Measurements from ENCODE around the gene TNFSF4. TPM values are rescaled to one million over a fixed set of nuclear protein-coding genes. Genes with fewer than 3 reads are reported as not detected.

Gene TNFSF4
- total and polyA plus RNA-seq, 2 of the 4 experiments (the other 2 are of a cell fraction) = 13.4 to 19.7 TPM

DNA sequence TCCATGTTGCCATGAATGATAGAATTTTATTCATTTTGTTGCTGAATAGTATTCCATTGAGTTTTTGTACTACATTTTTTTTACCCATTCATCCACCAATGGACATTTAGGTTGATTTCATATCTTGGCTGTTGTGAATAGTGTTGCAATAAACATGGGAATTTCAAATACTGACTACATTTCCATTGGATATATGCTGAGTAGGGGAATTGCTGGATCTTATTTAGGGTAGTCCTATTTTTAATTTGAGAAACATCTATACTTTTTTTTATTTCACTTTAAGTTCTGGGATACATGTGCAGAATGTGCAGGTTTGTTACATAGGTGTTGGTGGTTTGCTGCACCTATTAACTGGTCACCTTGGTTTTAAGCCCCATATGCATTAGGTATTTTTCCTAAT is 38.8 kb upstream of the TNFSF4 start:
- DNase-seq (no peak), ATAC-seq (ENCODE audit: low read depth) (no peak)
- in situ Hi-C loops (cut with MboI; ENCODE audit: low sequenced_read_pairs) = no loop called here
- Histone ChIP-seq H2AFZ (replicated peaks; ENCODE audit: low read length, poor library complexity) (no peak overlapping the region), H3K36me3 (ENCODE audit: control insufficient read depth, insufficient read depth, low read length) (no peaks in the 10 kb centered on the region), H3K4me3 (ENCODE audit: insufficient read depth, low read depth, low read length) (no peak overlapping the region), H3K23ac (ENCODE audit: low read depth, low read length) (no peak overlapping the region), H2BK15ac (ENCODE audit: low read depth, low read length) (no peak overlapping the region), H3K4ac (ENCODE audit: low read depth, low read length) (no peak overlapping the region), H4K5ac (ENCODE audit: low read depth, low read length) (no peak overlapping the region), H3K4me2 (ENCODE audit: low read depth, low read length) (no peak overlapping the region), H3K9me3 (ENCODE audit: control insufficient read depth, insufficient read depth, low read length) (peaks cover 6% of the 10 kb centered on the region), H2BK120ac (ENCODE audit: low read depth, low read length) (no peak overlapping the region), H3K27me3 (ENCODE audit: control insufficient read depth, insufficient read depth, low read length) (no peaks in the 10 kb centered on the region), H3K9ac (ENCODE audit: low read depth, low read length) (no peak overlapping the region), H4K8ac (ENCODE audit: low read depth in 2 of 2, low read length in 2 of 2) (no peak overlapping the region), H3K27ac (ENCODE audit: insufficient read depth, low read length) (no peak overlapping the region), H3K9me1 (ENCODE audit: insufficient read depth, low read length) (no peaks in the 10 kb centered on the region), H4K91ac (ENCODE audit: insufficient read depth, low read depth, low read length) (no peak overlapping the region), H3K4me1 (ENCODE audit: control insufficient read depth, insufficient read depth, low read length) (no peaks in the 10 kb centered on the region), H3K79me1 (ENCODE audit: low read depth in 1 of 2, low read length in 2 of 2) (no peaks in the 10 kb centered on the region), H2BK5ac (ENCODE audit: low read depth, low read length, poor library complexity, severe bottlenecking) (no peak overlapping the region), H4K20me1 (ENCODE audit: insufficient read depth, low read length) (no peaks in the 10 kb centered on the region), H2AK9ac (replicated peaks; ENCODE audit: low read depth, low read length, poor library complexity) (no peak overlapping the region), H2AK5ac (ENCODE audit: low read depth, low read length) (no peak overlapping the region), H2BK20ac (ENCODE audit: low read depth, low read length) (no peak overlapping the region), H3K18ac (ENCODE audit: low read depth, low read length) (no peak overlapping the region), H3K14ac (replicated peaks; ENCODE audit: low read depth, low read length) (no peak overlapping the region), H3K56ac (ENCODE audit: extremely low read depth, insufficient read depth, low read length) (no peak overlapping the region)
- TF ChIP-seq RFX5 (IDR thresholded peaks at IDR 0.05; ENCODE audit: low read depth, low read length) (no peak), MAFK (IDR thresholded peaks at IDR 0.05; ENCODE audit: low read depth, low read length) (peak; percentile 37; the same call in 1 of the 2 replicates), CEBPB (IDR thresholded peaks at IDR 0.05; ENCODE audit: low read depth, low read length) (no peak)
- ChIA-PET CTCF (interaction anchor here (1.6 kb wide), 1 partner anchor 9 kb away, joined by 6 read pairs; no protein-coding TSS in a partner anchor), POLR2A (ENCODE audit: unreplicated experiment) (no interaction called here)
- intact Hi-C loops (cut with micrococcal nuclease) = no loop called here
- no TSS peak for BruUV-seq (replicated peaks)
- dilution Hi-C loops (cut with HindIII; ENCODE audit: low sequenced_read_pairs, unreplicated experiment) = no loop called here
